ENCODE data around the gene ZSWIM3.

ZSWIM3 gene

GRCh38 chr20:45834797-45835161 is 22.6 kb upstream of the ZSWIM3 start:
- peak overlapping the region; percentile 33 for H2BK5ac ChIP-seq (ENCODE audit: low read length)
- H3K4ac ChIP-seq (ENCODE audit: low read length), result no peak overlapping the region
- H3K18ac ChIP-seq (ENCODE audit: low read length), result no peak overlapping the region
- no peak overlapping the region for H3K4me2 ChIP-seq (ENCODE audit: insufficient read depth, low read length, poor library complexity, severe bottlenecking)
- H2BK12ac ChIP-seq (ENCODE audit: low read length), result no peak overlapping the region
- no peak overlapping the region for H4K91ac ChIP-seq (ENCODE audit: low read depth, low read length, poor library complexity)
- DNase-seq (ENCODE audit: low spot score), result no peak
- H3K27me3 ChIP-seq (ENCODE audit: control insufficient read depth in 3 of 3, insufficient read depth in 3 of 3, low read depth in 1 of 3, low read length in 3 of 3), result no peaks in the 10 kb centered on the region
- H3K79me1 ChIP-seq (ENCODE audit: low read depth, low read length), result no peaks in the 10 kb centered on the region
- no peak overlapping the region for H3K27ac ChIP-seq (replicated peaks; ENCODE audit: low read length)
- no peak overlapping the region for H2BK120ac ChIP-seq (ENCODE audit: low read depth, low read length)
- no peak overlapping the region for H3K9ac ChIP-seq (ENCODE audit: low read depth, low read length, poor library complexity)
- H4K8ac ChIP-seq (ENCODE audit: low read depth, low read length), result no peak overlapping the region
- H3K9me3 ChIP-seq (replicated peaks in 1 of 2; ENCODE audit: control insufficient read depth in 2 of 2, insufficient read depth in 1 of 2, low read depth in 1 of 2, low read length in 2 of 2), result no peaks in the 10 kb centered on the region
- no peak overlapping the region for H2AFZ ChIP-seq (ENCODE audit: low read length)
- no peak overlapping the region for H2BK15ac ChIP-seq (ENCODE audit: low read length)
- WGBS, 2 donors (ENCODE audit: extremely low coverage in 2 of 2, insufficient read length in 2 of 2, insufficient replicate concordance in 1 of 2), result no CpG with 5 or more reads among the region's 14 CpGs
- H2AK5ac ChIP-seq (ENCODE audit: low read depth, low read length), result peak overlapping the region; percentile 7
- H3K23ac ChIP-seq (ENCODE audit: low read depth, low read length, poor library complexity), result peak overlapping the region; percentile 18
- peaks cover 0 to 23% of the 10 kb centered on the region in 2 donors for H3K36me3 ChIP-seq (replicated peaks in 1 of 2; ENCODE audit: control insufficient read depth in 2 of 2, insufficient read depth in 2 of 2, low read length in 2 of 2)
- H3K4me1 ChIP-seq (ENCODE audit: control insufficient read depth in 2 of 2, insufficient read depth in 1 of 2, low read depth in 1 of 2, low read length in 2 of 2), result peaks cover 5 to 8% of the 10 kb centered on the region in 2 donors
- no peak overlapping the region for H3K14ac ChIP-seq (ENCODE audit: low read length)
- peak overlapping the region in 1 of 2 donors; percentile 69 for H3K4me3 ChIP-seq (ENCODE audit: low read length in 2 of 2)

DNA sequence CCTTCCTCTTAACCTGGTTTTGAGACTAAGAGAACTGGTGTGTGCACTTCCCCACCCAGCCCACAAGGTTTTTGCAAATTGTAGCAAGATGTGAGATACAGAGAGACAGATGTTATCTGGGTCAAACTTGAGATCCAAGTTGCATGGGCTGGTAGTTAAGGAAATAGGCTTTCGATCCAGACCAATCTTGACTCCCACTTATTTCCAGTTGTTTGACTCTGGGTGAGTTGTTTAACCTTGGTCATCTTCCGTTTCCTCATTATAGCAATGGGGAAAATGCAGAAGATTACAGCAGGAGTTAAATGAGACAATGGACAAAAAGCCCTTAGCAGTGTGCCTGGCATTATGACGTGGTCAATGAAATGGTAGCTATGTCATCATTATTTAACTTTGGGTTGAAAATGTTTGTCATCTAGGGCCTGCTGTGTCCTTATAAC is 22.1 kb upstream of the ZSWIM3 start:
- no peak overlapping the region for H3K18ac ChIP-seq (ENCODE audit: low read length)
- no peak for DNase-seq (ENCODE audit: low spot score)
- no peaks in the 10 kb centered on the region for H3K9me3 ChIP-seq (replicated peaks in 1 of 2; ENCODE audit: control insufficient read depth in 2 of 2, insufficient read depth in 1 of 2, low read depth in 1 of 2, low read length in 2 of 2)
- H3K23ac ChIP-seq (ENCODE audit: low read depth, low read length, poor library complexity), result no peak overlapping the region
- H3K4ac ChIP-seq (ENCODE audit: low read length), result no peak overlapping the region
- no peak overlapping the region for H2AK5ac ChIP-seq (ENCODE audit: low read depth, low read length)
- no peak overlapping the region for H3K14ac ChIP-seq (ENCODE audit: low read length)
- no peaks in the 10 kb centered on the region for H3K79me1 ChIP-seq (ENCODE audit: low read depth, low read length)
- H4K91ac ChIP-seq (ENCODE audit: low read depth, low read length, poor library complexity), result no peak overlapping the region
- H2BK15ac ChIP-seq (ENCODE audit: low read length), result no peak overlapping the region
- no peak overlapping the region for H2AFZ ChIP-seq (ENCODE audit: low read length)
- H2BK12ac ChIP-seq (ENCODE audit: low read length), result no peak overlapping the region
- no peak overlapping the region for H4K8ac ChIP-seq (ENCODE audit: low read depth, low read length)
- peaks cover 0 to 26% of the 10 kb centered on the region in 2 donors for H3K36me3 ChIP-seq (replicated peaks in 1 of 2; ENCODE audit: control insufficient read depth in 2 of 2, insufficient read depth in 2 of 2, low read length in 2 of 2)
- H2BK5ac ChIP-seq (ENCODE audit: low read length), result no peak overlapping the region
- H3K27me3 ChIP-seq (ENCODE audit: control insufficient read depth in 3 of 3, insufficient read depth in 3 of 3, low read depth in 1 of 3, low read length in 3 of 3), result no peaks in the 10 kb centered on the region
- H3K9ac ChIP-seq (ENCODE audit: low read depth, low read length, poor library complexity), result no peak overlapping the region
- no peak overlapping the region for H3K4me2 ChIP-seq (ENCODE audit: insufficient read depth, low read length, poor library complexity, severe bottlenecking)
- no CpG with 5 or more reads among the region's 3 CpGs for WGBS, 2 donors (ENCODE audit: extremely low coverage in 2 of 2, insufficient read length in 2 of 2, insufficient replicate concordance in 1 of 2)
- peaks cover 5 to 8% of the 10 kb centered on the region in 2 donors for H3K4me1 ChIP-seq (ENCODE audit: control insufficient read depth in 2 of 2, insufficient read depth in 1 of 2, low read depth in 1 of 2, low read length in 2 of 2)
- H2BK120ac ChIP-seq (ENCODE audit: low read depth, low read length), result no peak overlapping the region
- H3K27ac ChIP-seq (replicated peaks; ENCODE audit: low read length), result no peak overlapping the region
- no peak overlapping the region for H3K4me3 ChIP-seq (ENCODE audit: low read length in 2 of 2)

DNA sequence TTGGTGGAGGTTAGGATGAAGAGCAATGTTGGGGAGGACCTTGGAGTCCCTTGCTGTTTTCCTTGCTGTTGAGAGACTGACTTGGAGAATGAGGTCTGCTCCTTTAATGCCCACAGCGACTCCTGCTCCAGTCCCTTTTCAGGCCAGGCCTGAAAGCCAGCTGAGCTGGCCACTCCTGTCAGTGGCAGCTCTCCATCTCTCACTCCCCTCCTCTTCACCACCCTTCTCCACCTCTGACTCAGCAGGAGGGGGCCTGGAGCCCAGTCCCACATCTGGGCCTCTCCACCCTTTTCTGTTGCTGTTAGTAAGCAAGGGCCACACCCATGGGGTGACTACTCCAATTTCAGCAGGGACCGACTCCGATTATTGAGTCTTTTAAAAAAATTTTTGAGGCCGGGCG is 21.6 kb upstream of the ZSWIM3 start:
- Histone ChIP-seq H3K23ac (ENCODE audit: low read depth, low read length, poor library complexity) (no peak overlapping the region), H2AK5ac (ENCODE audit: low read depth, low read length) (no peak overlapping the region), H4K8ac (ENCODE audit: low read depth, low read length) (no peak overlapping the region), H3K9ac (ENCODE audit: low read depth, low read length, poor library complexity) (no peak overlapping the region), H3K9me3 (replicated peaks in 1 of 2; ENCODE audit: control insufficient read depth in 2 of 2, insufficient read depth in 1 of 2, low read depth in 1 of 2, low read length in 2 of 2) (no peaks in the 10 kb centered on the region), H2AFZ (ENCODE audit: low read length) (no peak overlapping the region), H2BK5ac (ENCODE audit: low read length) (no peak overlapping the region), H3K27me3 (ENCODE audit: control insufficient read depth in 3 of 3, insufficient read depth in 3 of 3, low read depth in 1 of 3, low read length in 3 of 3) (no peaks in the 10 kb centered on the region), H3K18ac (ENCODE audit: low read length) (no peak overlapping the region), H3K14ac (ENCODE audit: low read length) (no peak overlapping the region), H2BK12ac (ENCODE audit: low read length) (no peak overlapping the region), H3K36me3 (replicated peaks in 1 of 2; ENCODE audit: control insufficient read depth in 2 of 2, insufficient read depth in 2 of 2, low read length in 2 of 2) (peaks cover 0 to 28% of the 10 kb centered on the region in 2 donors), H3K4me2 (ENCODE audit: insufficient read depth, low read length, poor library complexity, severe bottlenecking) (no peak overlapping the region), H3K79me1 (ENCODE audit: low read depth, low read length) (no peaks in the 10 kb centered on the region), H3K4me1 (ENCODE audit: control insufficient read depth in 2 of 2, insufficient read depth in 1 of 2, low read depth in 1 of 2, low read length in 2 of 2) (peaks cover 5 to 8% of the 10 kb centered on the region in 2 donors), H3K27ac (replicated peaks; ENCODE audit: low read length) (no peak overlapping the region), H3K4ac (ENCODE audit: low read length) (no peak overlapping the region), H4K91ac (ENCODE audit: low read depth, low read length, poor library complexity) (no peak overlapping the region), H2BK15ac (ENCODE audit: low read length) (no peak overlapping the region), H3K4me3 (ENCODE audit: low read length in 2 of 2) (no peak overlapping the region), H2BK120ac (ENCODE audit: low read depth, low read length) (no peak overlapping the region)
- WGBS, 2 donors (ENCODE audit: extremely low coverage in 2 of 2, insufficient read length in 2 of 2, insufficient replicate concordance in 1 of 2), result no CpG with 5 or more reads among the region's 5 CpGs
- DNase-seq (ENCODE audit: low spot score), result no peak

- Histone ChIP-seq H3K27me3 (ENCODE audit: control insufficient read depth in 3 of 3, insufficient read depth in 3 of 3, low read depth in 1 of 3, low read length in 3 of 3) (no peaks in the 10 kb centered on the region), H2AK5ac (ENCODE audit: low read depth, low read length) (no peak overlapping the region), H3K4me2 (ENCODE audit: insufficient read depth, low read length, poor library complexity, severe bottlenecking) (no peak overlapping the region), H3K4me1 (ENCODE audit: control insufficient read depth in 2 of 2, insufficient read depth in 1 of 2, low read depth in 1 of 2, low read length in 2 of 2) (peaks cover 5 to 8% of the 10 kb centered on the region in 2 donors), H3K79me1 (ENCODE audit: low read depth, low read length) (no peaks in the 10 kb centered on the region), H3K9ac (ENCODE audit: low read depth, low read length, poor library complexity) (no peak overlapping the region), H2BK15ac (ENCODE audit: low read length) (no peak overlapping the region), H3K4ac (ENCODE audit: low read length) (no peak overlapping the region), H4K8ac (ENCODE audit: low read depth, low read length) (no peak overlapping the region), H2BK12ac (ENCODE audit: low read length) (no peak overlapping the region), H4K91ac (ENCODE audit: low read depth, low read length, poor library complexity) (no peak overlapping the region), H3K18ac (ENCODE audit: low read length) (no peak overlapping the region), H3K4me3 (ENCODE audit: low read length in 2 of 2) (no peak overlapping the region), H3K9me3 (replicated peaks in 1 of 2; ENCODE audit: control insufficient read depth in 2 of 2, insufficient read depth in 1 of 2, low read depth in 1 of 2, low read length in 2 of 2) (no peaks in the 10 kb centered on the region), H2AFZ (ENCODE audit: low read length) (no peak overlapping the region), H3K27ac (replicated peaks; ENCODE audit: low read length) (no peak overlapping the region), H2BK5ac (ENCODE audit: low read length) (no peak overlapping the region), H3K14ac (ENCODE audit: low read length) (no peak overlapping the region), H3K23ac (ENCODE audit: low read depth, low read length, poor library complexity) (no peak overlapping the region), H3K36me3 (replicated peaks in 1 of 2; ENCODE audit: control insufficient read depth in 2 of 2, insufficient read depth in 2 of 2, low read length in 2 of 2) (peaks cover 3 to 39% of the 10 kb centered on the region in 2 donors), H2BK120ac (ENCODE audit: low read depth, low read length) (no peak overlapping the region)
- no peak for DNase-seq (ENCODE audit: low spot score)
- WGBS, 2 donors (ENCODE audit: extremely low coverage in 2 of 2, insufficient read length in 2 of 2, insufficient replicate concordance in 1 of 2), result no CpG with 5 or more reads among the region's 1 CpG
These were observed 20.6 kb upstream of the ZSWIM3 start for GRCh38 chr20:45836841-45837240.

Data from neuronal stem cell (in vitro differentiated cells).